ENCODE measurements around the gene VPS54. TPM values are rescaled to one million over a fixed set of nuclear protein-coding genes. Genes with fewer than 3 reads are reported as not detected.

The VPS54 gene
- total RNA-seq, 1 donor from 2014 or later, result 27.0 TPM

GRCh38 chr2:63845866-63846265 lies 173.4 kb downstream of the VPS54 start:
- H3K27ac ChIP-seq, result no peak overlapping the region
- DNase-seq (no peak), ATAC-seq (no peak)
- no peaks in the 10 kb centered on the region for H3K9me3 ChIP-seq
- no peak overlapping the region for H3K4me3 ChIP-seq
- intact Hi-C loops (cut with DNase I), result no loop called here
- no peaks in the 10 kb centered on the region for H3K36me3 ChIP-seq
- peaks cover 62% of the 10 kb centered on the region for H3K4me1 ChIP-seq
- no peaks in the 10 kb centered on the region for H3K27me3 ChIP-seq
- TF ChIP-seq, protein P1, sequence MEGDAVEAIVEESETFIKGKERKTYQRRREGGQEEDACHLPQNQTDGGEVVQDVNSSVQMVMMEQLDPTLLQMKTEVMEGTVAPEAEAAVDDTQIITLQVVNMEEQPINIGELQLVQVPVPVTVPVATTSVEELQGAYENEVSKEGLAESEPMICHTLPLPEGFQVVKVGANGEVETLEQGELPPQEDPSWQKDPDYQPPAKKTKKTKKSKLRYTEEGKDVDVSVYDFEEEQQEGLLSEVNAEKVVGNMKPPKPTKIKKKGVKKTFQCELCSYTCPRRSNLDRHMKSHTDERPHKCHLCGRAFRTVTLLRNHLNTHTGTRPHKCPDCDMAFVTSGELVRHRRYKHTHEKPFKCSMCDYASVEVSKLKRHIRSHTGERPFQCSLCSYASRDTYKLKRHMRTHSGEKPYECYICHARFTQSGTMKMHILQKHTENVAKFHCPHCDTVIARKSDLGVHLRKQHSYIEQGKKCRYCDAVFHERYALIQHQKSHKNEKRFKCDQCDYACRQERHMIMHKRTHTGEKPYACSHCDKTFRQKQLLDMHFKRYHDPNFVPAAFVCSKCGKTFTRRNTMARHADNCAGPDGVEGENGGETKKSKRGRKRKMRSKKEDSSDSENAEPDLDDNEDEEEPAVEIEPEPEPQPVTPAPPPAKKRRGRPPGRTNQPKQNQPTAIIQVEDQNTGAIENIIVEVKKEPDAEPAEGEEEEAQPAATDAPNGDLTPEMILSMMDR (IDR thresholded peaks at IDR 0.05), result no peak

GRCh38 chr2:63844616-63845015 lies 174.6 kb downstream of the VPS54 start:
- H3K4me1 ChIP-seq, result peaks cover 61% of the 10 kb centered on the region
- DNase-seq, result no peak
- H3K36me3 ChIP-seq, result no peaks in the 10 kb centered on the region
- intact Hi-C loops (cut with DNase I), result no loop called here
- ATAC-seq, result no peak
- no peaks in the 10 kb centered on the region for H3K27me3 ChIP-seq
- H3K27ac ChIP-seq, result no peak overlapping the region
- no peaks in the 10 kb centered on the region for H3K9me3 ChIP-seq
- H3K4me3 ChIP-seq, result no peak overlapping the region
- TF ChIP-seq, protein P1 (IDR thresholded peaks at IDR 0.05), result no peak

DNA sequence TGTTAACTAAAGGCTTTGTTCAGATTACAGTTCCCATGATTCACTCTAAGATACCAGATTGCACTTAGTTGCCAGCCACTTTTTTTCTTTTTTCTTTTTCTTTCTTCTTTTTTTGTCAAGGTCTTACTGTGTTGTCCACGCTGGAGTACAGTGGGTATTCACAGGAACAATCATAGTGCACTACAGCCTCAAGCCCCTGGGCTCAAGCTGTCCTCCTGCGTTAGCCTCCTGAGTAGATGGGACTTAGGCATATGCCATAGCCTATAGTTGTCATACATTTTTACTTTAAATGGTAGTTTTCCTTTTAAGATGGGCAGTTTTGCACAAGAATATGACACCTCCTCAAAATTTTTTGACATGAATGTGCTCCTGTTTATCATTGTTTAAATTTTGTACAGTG lies 175.4 kb downstream of the VPS54 start:
- Histone ChIP-seq H3K4me1 (peaks cover 55% of the 10 kb centered on the region), H3K36me3 (no peaks in the 10 kb centered on the region), H3K27me3 (no peaks in the 10 kb centered on the region), H3K9me3 (no peaks in the 10 kb centered on the region), H3K4me3 (peak overlapping the region; percentile 93), H3K27ac (peak overlapping the region; percentile 98)
- ATAC-seq, result no peak
- no peak for DNase-seq
- TF ChIP-seq, protein P1 (IDR thresholded peaks at IDR 0.05), result no peak
- intact Hi-C loops (cut with DNase I), result no loop called here

DNA sequence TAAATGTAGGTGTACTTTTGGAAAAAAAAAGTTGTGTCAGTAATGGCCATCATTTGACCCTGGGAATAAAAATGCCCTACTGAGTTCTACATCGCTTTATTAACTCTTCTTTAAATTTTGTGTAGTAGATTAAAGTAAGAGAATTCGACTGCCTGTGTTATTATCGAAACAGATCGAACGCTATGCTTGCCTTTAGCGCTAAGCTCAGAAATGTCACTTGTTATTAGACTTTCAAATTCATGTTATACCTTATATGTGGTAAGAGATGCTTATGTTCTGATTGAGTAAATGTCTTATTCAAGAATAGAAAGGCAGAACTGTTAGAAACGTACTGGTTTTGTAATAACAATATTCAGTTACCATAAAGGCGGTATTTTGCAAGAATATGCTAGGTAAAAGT lies 176.1 kb downstream of the VPS54 start:
- Histone ChIP-seq H3K36me3 (no peaks in the 10 kb centered on the region), H3K27me3 (no peaks in the 10 kb centered on the region), H3K9me3 (no peaks in the 10 kb centered on the region), H3K4me3 (peak overlapping the region; percentile 93), H3K27ac (peak overlapping the region; percentile 98), H3K4me1 (peaks cover 50% of the 10 kb centered on the region)
- ATAC-seq (no peak), DNase-seq (no peak)
- TF ChIP-seq, protein P1 (IDR thresholded peaks at IDR 0.05), result no peak
- intact Hi-C loops (cut with DNase I), result no loop called here

GRCh38 chr2:63842149-63843061 lies 176.8 kb downstream of the VPS54 start:
- ATAC-seq (no peak), DNase-seq (peak; percentile 66)
- Histone ChIP-seq H3K9me3 (no peaks in the 10 kb centered on the region), H3K27ac (peak overlapping the region; percentile 98), H3K27me3 (no peaks in the 10 kb centered on the region), H3K4me1 (peaks cover 50% of the 10 kb centered on the region), H3K36me3 (no peaks in the 10 kb centered on the region), H3K4me3 (peak overlapping the region; percentile 93)
- TF ChIP-seq, protein P1 (IDR thresholded peaks at IDR 0.05), result no peak
- intact Hi-C loops (cut with DNase I), result no loop called here

Other genes with a start within 250 kb of the VPS54 start
- gene UGP2, start 177.5 kb downstream of the VPS54 start, total RNA-seq, result 145 TPM
- 35.8 TPM for gene PELI1, start 125.0 kb upstream of the VPS54 start, total RNA-seq